Gastroesophageal sphincter (tissue), 4 donors: Measurements from ENCODE around the gene PLOD3. TPM values are rescaled to one million over a fixed set of nuclear protein-coding genes. Genes with fewer than 3 reads are reported as not detected.

Experiments used
- ATAC-seq: fragments of 150-250 bp; one replicate; pipeline ENCODE4 v1.9.1; 2016; ENCODE audit warnings: mild to moderate bottlenecking, moderate library complexity
- H3K27ac ChIP-seq, 4 donors: fragments of 200-600 bp; sonication (generic) in 3 of 4; 1 replicate in 3 of 4; 2 replicates in 1 of 4; pipeline ENCODE4 v1.5.1; 2016 to 2019
- H3K27me3 ChIP-seq: fragments of 200-600 bp; sonication (generic); one replicate; pipeline ENCODE4 v1.5.1; 2019
- H3K36me3 ChIP-seq, 2 donors: fragments of 200-600 bp; sonication (generic); one replicate each; pipeline ENCODE4 v1.5.1; 2019; ENCODE audit warnings: control low read depth in 1 of 2
- H3K4me1 ChIP-seq, 3 donors: fragments of 200-600 bp; sonication (generic); 1 replicate in 2 of 3; 2 replicates in 1 of 3; pipeline ENCODE4 v1.5.1; 2016 to 2019; ENCODE audit warnings: control low read depth in 2 of 3
- H3K4me3 ChIP-seq, 2 donors: fragments of 200-600 bp; sonication (generic); one replicate each; pipeline ENCODE4 v1.5.1; 2019; ENCODE audit warnings: mild to moderate bottlenecking in 1 of 2, moderate library complexity in 1 of 2
- H3K9me3 ChIP-seq, 3 donors: fragments of 200-600 bp; sonication (generic); one replicate each; pipeline ENCODE4 v1.5.1; 2017 to 2019; ENCODE audit warnings: control low read depth in 2 of 3
- CTCF ChIP-seq, 4 experiments: fragments of 200-600 bp in 2 of 4; fragments of 450-650 bp in 2 of 4; sonication (generic) in 1 of 4; IDR thresholded peaks; one replicate each; pipeline ENCODE4 v1.5.1; 2017 to 2019; ENCODE audit warnings: antibody characterized with exemption in 4 of 4, mild to moderate bottlenecking in 2 of 4, moderate library complexity in 2 of 4
- EP300 ChIP-seq: sonication (generic); formaldehyde crosslinking; IDR thresholded peaks from one replicate; pipeline ENCODE4 v1.6.1; 2017; ENCODE audit warnings: antibody characterized with exemption, mild to moderate bottlenecking
- POLR2A ChIP-seq, 2 donors: fragments of 450-650 bp; IDR thresholded peaks; one replicate each; pipeline ENCODE4 v1.6.1; 2017; ENCODE audit warnings: antibody characterized with exemption in 2 of 2, mild to moderate bottlenecking in 2 of 2, moderate library complexity in 1 of 2
- POLR2AphosphoS5 ChIP-seq: sonication (generic); formaldehyde crosslinking; IDR thresholded peaks from one replicate; pipeline ENCODE4 v1.6.1; 2017; ENCODE audit warnings: antibody characterized with exemption
- WGBS, 2 donors: methylation state at CpG; one replicate each; pipeline ENCODE4 v1.1.5; 2018; ENCODE audit warnings: low coverage in 1 of 2; 5-methylcytosine and 5-hydroxymethylcytosine counted together
- total RNA-seq, 4 donors: library from RNA; depleted of rRNA; stranded (reverse); fragments of >200 nt; gene quantifications; one replicate each; pipeline ENCODE4 v1.1.0, GENCODE V29; 2016

PLOD3 gene
- total RNA-seq, 4 donors from 2014 or later = 35.0 to 51.3 (median 43.6) TPM

- H3K27ac ChIP-seq = peak within 1 kb of the TSS; percentile 79 to 98 (median 93)
- peak; percentile 90 for TF ChIP-seq POLR2AphosphoS5
- TF ChIP-seq POLR2A (IDR thresholded peaks at IDR 0.05) = peak; percentile 74 to 78
- peak in 3 of 4 experiments; percentile 93 to 96 (median 94) for TF ChIP-seq CTCF (IDR thresholded peaks at IDR 0.05)
- no peak for TF ChIP-seq EP300
- H3K9me3 ChIP-seq = no peaks in the 10 kb centered on the region
- peak within 1 kb of the TSS; percentile 53 to 85 for H3K4me3 ChIP-seq
- peaks cover 0 to 65% (median 15%) of the 10 kb centered on the region in 3 donors for H3K4me1 ChIP-seq
- H3K36me3 ChIP-seq = peaks cover 0 to 52% of the 10 kb centered on the region in 2 donors
- H3K27me3 ChIP-seq = no peaks in the 10 kb centered on the region
- WGBS, 2 donors = no CpG with 5 or more reads among the region's 45 CpGs
- ATAC-seq = peak; percentile 98
Measured at GRCh38 chr7:101244375-101245146, 27.2 kb upstream of the PLOD3 start, which contains the start of gene FIS1. FIS1 (minus strand) TSS chr7:101245081; CDS start chr7:101245004, 77 bp downstream.

DNA sequence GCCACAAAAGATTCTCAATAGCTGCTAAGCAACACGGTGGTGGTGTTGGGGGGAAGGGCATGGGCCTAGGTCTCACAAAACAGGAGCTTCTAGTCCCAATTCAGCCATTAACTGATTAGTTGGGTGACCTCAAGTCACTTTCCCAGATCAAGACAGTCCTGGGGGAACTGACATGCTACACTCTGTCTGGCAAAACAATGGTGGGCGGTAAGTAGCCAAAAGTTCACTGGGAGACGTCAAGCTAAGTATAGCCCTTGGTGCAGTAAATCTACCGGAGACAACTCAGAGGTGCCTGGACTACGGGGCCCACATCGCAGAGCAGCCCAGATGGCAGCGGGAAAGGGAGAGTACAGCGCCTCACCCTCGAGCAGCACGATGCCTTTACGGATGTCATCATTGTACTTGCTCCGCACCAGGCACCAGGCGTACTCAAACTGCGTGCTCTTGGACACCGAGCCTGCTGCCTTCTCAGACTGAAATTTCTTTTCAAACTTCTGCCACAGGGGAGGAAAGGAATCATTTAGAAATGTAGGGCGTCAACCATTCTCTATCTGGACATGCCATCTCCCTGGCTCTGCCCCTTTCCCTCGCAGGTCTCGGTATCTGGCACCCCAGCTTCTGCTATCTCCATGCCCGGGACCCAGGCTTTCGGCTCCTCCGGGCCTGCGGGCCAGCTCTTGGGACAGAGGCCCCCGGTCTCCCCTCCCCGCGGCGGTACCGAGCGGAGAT lies 26.4 kb upstream of the PLOD3 start:
- peaks cover 0 to 71% (median 15%) of the 10 kb centered on the region in 3 donors for H3K4me1 ChIP-seq
- WGBS, 2 donors = 12 to 27% methylated on average over 3 to 17 of the region's 28 CpGs
- H3K9me3 ChIP-seq = no peaks in the 10 kb centered on the region
- TF ChIP-seq EP300 (no peak), CTCF (IDR thresholded peaks at IDR 0.05) (no peak), POLR2A (IDR thresholded peaks at IDR 0.05) (no peak), POLR2AphosphoS5 (no peak)
- H3K4me3 ChIP-seq = peak overlapping the region; percentile 53 to 85
- ATAC-seq = no peak
- H3K36me3 ChIP-seq = peaks cover 0 to 52% of the 10 kb centered on the region in 2 donors
- no peaks in the 10 kb centered on the region for H3K27me3 ChIP-seq
- H3K27ac ChIP-seq = peak overlapping the region; percentile 79 to 98 (median 93)

DNA sequence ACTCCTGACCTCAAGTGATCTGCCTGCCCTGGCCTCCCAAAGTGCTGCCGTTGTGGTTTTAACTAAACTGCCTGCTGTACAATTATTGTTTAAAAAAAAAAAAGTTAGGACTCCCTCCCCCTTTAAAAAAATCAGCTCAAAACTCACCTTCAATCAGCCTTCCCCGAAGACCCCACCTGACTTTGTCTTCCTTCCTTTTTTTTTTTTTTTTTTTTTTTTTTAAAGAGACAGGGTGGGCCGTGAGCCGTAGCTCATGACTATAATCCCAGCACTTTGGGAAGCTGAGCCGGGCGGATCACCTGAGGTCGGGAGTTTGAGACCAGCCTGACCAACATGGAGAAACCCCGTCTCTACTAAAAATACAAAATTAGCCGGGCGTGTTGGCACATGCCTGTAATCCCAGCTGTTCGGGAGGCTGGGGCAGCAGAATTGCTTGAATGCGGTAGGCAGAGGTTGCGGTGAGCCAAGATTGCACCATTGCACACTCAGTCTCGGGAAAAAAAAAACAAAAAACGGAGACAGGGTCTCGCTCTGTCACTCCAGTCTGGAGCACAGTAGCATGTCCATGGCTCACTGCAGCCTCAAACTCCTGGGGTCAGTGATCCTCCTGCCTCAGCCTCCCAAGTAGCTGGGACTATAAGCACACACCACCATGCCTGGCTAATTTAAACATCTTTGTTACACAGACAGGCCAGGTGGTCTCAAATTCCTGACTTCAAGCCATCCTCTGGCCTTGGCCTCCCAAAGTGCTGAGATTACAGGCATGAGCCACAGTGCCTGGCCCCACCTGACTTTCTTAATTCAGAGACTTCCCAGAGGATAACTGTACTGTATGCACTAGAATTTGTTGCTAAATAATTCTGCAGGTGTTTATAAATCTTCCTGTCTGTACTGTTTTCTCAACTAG lies 24.3 kb upstream of the PLOD3 start:
- Histone ChIP-seq H3K4me3 (no peak overlapping the region), H3K9me3 (no peaks in the 10 kb centered on the region), H3K27me3 (no peaks in the 10 kb centered on the region), H3K36me3 (peaks cover 0 to 55% of the 10 kb centered on the region in 2 donors), H3K27ac (peak overlapping the region in 2 of 4 donors; percentile 23 to 84), H3K4me1 (peaks cover 0 to 90% (median 31%) of the 10 kb centered on the region in 3 donors)
- no peak for ATAC-seq
- WGBS, 2 donors = 63 to 71% methylated on average over 3 to 6 of the region's 16 CpGs
- TF ChIP-seq POLR2A (IDR thresholded peaks at IDR 0.05) (no peak), EP300 (no peak), POLR2AphosphoS5 (no peak), CTCF (IDR thresholded peaks at IDR 0.05) (no peak)

- H3K4me1 ChIP-seq = peaks cover 0 to 90% (median 31%) of the 10 kb centered on the region in 3 donors
- no peak for TF ChIP-seq POLR2A (IDR thresholded peaks at IDR 0.05)
- no peak for TF ChIP-seq POLR2AphosphoS5
- TF ChIP-seq CTCF (IDR thresholded peaks at IDR 0.05) = no peak
- TF ChIP-seq EP300 = no peak
- WGBS, 2 donors = 88% methylated on average over 8 of the region's 12 CpGs; no CpG with 5 or more reads in 1 of the 2 donors
- H3K27me3 ChIP-seq = no peaks in the 10 kb centered on the region
- no peak for ATAC-seq
- no peaks in the 10 kb centered on the region for H3K9me3 ChIP-seq
- peak overlapping the region in 2 of 4 donors; percentile 79 to 84 for H3K27ac ChIP-seq
- H3K36me3 ChIP-seq = peaks cover 0 to 62% of the 10 kb centered on the region in 2 donors
- H3K4me3 ChIP-seq = no peak overlapping the region
Measured at GRCh38 chr7:101241015-101241363, 23.6 kb upstream of the PLOD3 start.
